Common myeloid progenitor, CD34-positive (primary cell): ENCODE measurements around the gene KRTAP4-9.
"Not testable (repeated sequence)": the region's sequence is repeated elsewhere in the genome, so short reads cannot be mapped to it uniquely, and the experiment has no call there.

Source experiments
- CTCF ChIA-PET: fragments of 350-600 bp; sonication (Branson Sonifier 250); formaldehyde crosslinking; loops from one replicate; lab custom pipeline; 2021; ENCODE audit warnings: antibody characterized with exemption; lab: Charles Lee
- POLR2A ChIA-PET: fragments of 350-600 bp; sonication (Branson Sonifier 250); formaldehyde crosslinking; loops from one replicate; lab custom pipeline; 2021; ENCODE audit warnings: antibody characterized with exemption; lab: Charles Lee
- DNase-seq, 3 donors: peaks; one replicate each; pipeline versions ENCODE4 v3.0.0 to v3.0.0-alpha.2; 2013
- H3K27ac ChIP-seq, 2 experiments: 1 replicate in 1 of 2; 2 replicates in 1 of 2; pipeline ENCODE4 v1.7.0; 2013; ENCODE audit warnings: inconsistent platforms in 2 of 2, low read length in 2 of 2, mild to moderate bottlenecking in 2 of 2, low read depth in 1 of 2, moderate library complexity in 1 of 2; ENCODE audit not compliant: severe bottlenecking in 2 of 2, insufficient read depth in 1 of 2, poor library complexity in 1 of 2
- H3K27me3 ChIP-seq, 5 experiments: replicated peaks in 2 of 5; 1 replicate in 3 of 5; 2 replicates in 2 of 5; pipeline versions ENCODE4 v1.6.1 to v1.7.0; 2013; ENCODE audit warnings: low read length in 4 of 5, mild to moderate bottlenecking in 2 of 5, moderate library complexity in 2 of 5, inconsistent platforms in 1 of 5; ENCODE audit not compliant: insufficient read depth in 5 of 5, control insufficient read depth in 4 of 5
- H3K36me3 ChIP-seq, 4 experiments: 1 replicate in 2 of 4; 2 replicates in 2 of 4; pipeline versions ENCODE4 v1.6.1 to v1.7.0; 2013; ENCODE audit warnings: low read length in 3 of 4, control low read depth in 1 of 4, mild to moderate bottlenecking in 1 of 4; ENCODE audit not compliant: control insufficient read depth in 4 of 4, insufficient read depth in 4 of 4
- H3K4me1 ChIP-seq, 4 experiments: 1 replicate in 3 of 4; 2 replicates in 1 of 4; pipeline versions ENCODE4 v1.6.1 to v1.7.1; 2013; ENCODE audit warnings: low read length in 3 of 4, mild to moderate bottlenecking in 3 of 4, control low read depth in 1 of 4, inconsistent platforms in 1 of 4, moderate library complexity in 1 of 4; ENCODE audit not compliant: control insufficient read depth in 4 of 4, insufficient read depth in 4 of 4; ENCODE audit errors: control extremely low read depth in 1 of 4
- H3K4me3 ChIP-seq, 7 experiments: 1 replicate in 4 of 7; 2 replicates in 3 of 7; pipeline versions ENCODE4 v1.5.1 to v1.7.0; 2013; ENCODE audit warnings: mild to moderate bottlenecking in 7 of 7, low read length in 6 of 7, moderate library complexity in 6 of 7, inconsistent platforms in 2 of 7, low read depth in 2 of 7, control low read depth in 1 of 7; ENCODE audit not compliant: insufficient read depth in 4 of 7, control insufficient read depth in 1 of 7; ENCODE audit errors: extremely low read depth in 1 of 7
- H3K9me3 ChIP-seq, 5 experiments: 1 replicate in 4 of 5; 2 replicates in 1 of 5; pipeline versions ENCODE4 v1.6.1 to v1.7.1; 2013; ENCODE audit warnings: low read length in 4 of 5, mild to moderate bottlenecking in 2 of 5, inconsistent platforms in 1 of 5, low read depth in 1 of 5, moderate library complexity in 1 of 5; ENCODE audit not compliant: control insufficient read depth in 4 of 5, insufficient read depth in 2 of 5; ENCODE audit errors: control extremely low read depth in 1 of 5
- WGBS: methylation state at CpG from one replicate; pipeline ENCODE4 v1.1.5; 2013; ENCODE audit not compliant: insufficient coverage; 5-methylcytosine and 5-hydroxymethylcytosine counted together

KRTAP4-9 gene

GRCh38 chr17:41119696-41120690 lies 14.8 kb downstream of the KRTAP4-9 start:
- H3K27ac ChIP-seq, result peak overlapping the region in 1 of 2 experiments; percentile 69
- H3K27me3 ChIP-seq, CTCF ChIA-PET, H3K36me3 ChIP-seq, POLR2A ChIA-PET: not testable (repeated sequence)
- H3K4me3 ChIP-seq, result peak overlapping the region in 1 of 7 experiments; percentile 12
- peaks cover 0 to 15% (median 0%) of the 10 kb centered on the region in 5 experiments for H3K9me3 ChIP-seq
- 0% methylated on average over 4 of the region's 11 CpGs for WGBS
- H3K4me1 ChIP-seq, result peaks cover 0 to 17% (median 9%) of the 10 kb centered on the region in 4 experiments
- DNase-seq, result peak; percentile 42 to 88 (median 75)

GRCh38 chr17:41121742-41122141 lies 16.6 kb downstream of the KRTAP4-9 start:
- POLR2A ChIA-PET, result no interaction called here
- CTCF ChIA-PET, result no interaction called here
- Histone ChIP-seq H3K27ac (no peak overlapping the region), H3K36me3 (no peaks in the 10 kb centered on the region), H3K27me3 (no peaks in the 10 kb centered on the region), H3K4me3 (no peak overlapping the region), H3K4me1 (peaks cover 0 to 31% (median 15%) of the 10 kb centered on the region in 4 experiments), H3K9me3 (peaks cover 0 to 15% (median 0%) of the 10 kb centered on the region in 5 experiments)
- no peak for DNase-seq
- WGBS, result 100% methylated on average over 2 of the region's 2 CpGs

- H3K27me3 ChIP-seq, H3K36me3 ChIP-seq, H3K27ac ChIP-seq, DNase-seq, H3K4me3 ChIP-seq, POLR2A ChIA-PET: not testable (repeated sequence)
- peaks cover 0 to 31% (median 15%) of the 10 kb centered on the region in 4 experiments for H3K4me1 ChIP-seq
- CTCF ChIA-PET, result interaction anchor here (1.1 kb wide), 1 partner anchor 9 kb away, joined by 3 read pairs; no protein-coding TSS in a partner anchor
- peaks cover 0 to 15% (median 0%) of the 10 kb centered on the region in 5 experiments for H3K9me3 ChIP-seq
- WGBS, result 88% methylated on average over 9 of the region's 12 CpGs
These were observed 18.3 kb downstream of the KRTAP4-9 start for GRCh38 chr17:41123292-41123990.

GRCh38 chr17:41123991-41124371 lies 18.8 kb downstream of the KRTAP4-9 start, which contains the start of gene KRTAP4-12:
TSS of gene KRTAP4-12 (minus strand) at chr17:41124182. CDS start at chr17:41124122, 60 bp downstream.
- H3K27ac ChIP-seq, H3K27me3 ChIP-seq, H3K4me3 ChIP-seq, H3K36me3 ChIP-seq, POLR2A ChIA-PET: not testable (repeated sequence)
- 100% methylated on average over 2 of the region's 3 CpGs for WGBS
- peaks cover 0 to 27% (median 15%) of the 10 kb centered on the region in 4 experiments for H3K4me1 ChIP-seq
- peaks cover 0 to 15% (median 0%) of the 10 kb centered on the region in 5 experiments for H3K9me3 ChIP-seq
- CTCF ChIA-PET, result interaction anchor here (1.1 kb wide), 1 partner anchor 10 kb away, joined by 3 read pairs; no protein-coding TSS in a partner anchor
- peak in 1 of 3 donors; percentile 26 for DNase-seq

GRCh38 chr17:41125064-41125463 lies 19.9 kb downstream of the KRTAP4-9 start:
- Histone ChIP-seq H3K27ac (no peak overlapping the region), H3K4me1 (peaks cover 0 to 21% (median 13%) of the 10 kb centered on the region in 4 experiments), H3K36me3 (no peaks in the 10 kb centered on the region), H3K27me3 (no peaks in the 10 kb centered on the region), H3K9me3 (peaks cover 0 to 15% (median 0%) of the 10 kb centered on the region in 5 experiments), H3K4me3 (no peak overlapping the region)
- POLR2A ChIA-PET, result interaction anchor here (0.6 kb wide), 1 partner anchor 41 kb away, joined by 3 read pairs; no protein-coding TSS in a partner anchor
- WGBS, result no CpG with 5 or more reads among the region's 2 CpGs
- DNase-seq, result no peak
- CTCF ChIA-PET, result no interaction called here

GRCh38 chr17:41126412-41126811 lies 21.2 kb downstream of the KRTAP4-9 start:
- H3K27ac ChIP-seq, result no peak overlapping the region
- H3K36me3 ChIP-seq, result no peaks in the 10 kb centered on the region
- no peaks in the 10 kb centered on the region for H3K27me3 ChIP-seq
- no peak for DNase-seq
- ChIA-PET POLR2A (no interaction called here), CTCF (no interaction called here)
- peaks cover 0 to 15% (median 9%) of the 10 kb centered on the region in 4 experiments for H3K4me1 ChIP-seq
- no peak overlapping the region for H3K4me3 ChIP-seq
- peaks cover 0 to 15% (median 0%) of the 10 kb centered on the region in 5 experiments for H3K9me3 ChIP-seq
- no CpG with 5 or more reads among the region's 3 CpGs for WGBS
